GM12864 (cell line): ENCODE measurements around the gene TDRD9.

ENCODE experiments used
- DNase-seq: peaks from one replicate; pipeline ENCODE4 v3.0.0-alpha.2; 2011; ENCODE audit warnings: low read depth
- H3K4me3 ChIP-seq: 2 replicates; pipeline ENCODE4 v1.5.1; 2011; ENCODE audit warnings: mild to moderate bottlenecking, low read depth, low read length, control low read depth
- CTCF ChIP-seq: IDR thresholded peaks from 2 replicates; pipeline ENCODE4 v1.5.1; 2011; ENCODE audit warnings: low read depth, mild to moderate bottlenecking, moderate library complexity, low read length, control low read depth, inconsistent platforms; ENCODE audit errors: missing control alignments

TDRD9 gene

GRCh38 chr14:103892247-103892646 is 36.0 kb upstream of the TDRD9 start:
- no peak for DNase-seq
- no peak overlapping the region for H3K4me3 ChIP-seq
- no peak for TF ChIP-seq CTCF

GRCh38 chr14:103894034-103894722 is 34.1 kb upstream of the TDRD9 start:
- no peak for TF ChIP-seq CTCF
- no peak overlapping the region for H3K4me3 ChIP-seq
- DNase-seq = no peak

- no peak for DNase-seq
- TF ChIP-seq CTCF = no peak
- no peak overlapping the region for H3K4me3 ChIP-seq
Observed at GRCh38 chr14:103894723-103895059, 33.6 kb upstream of the TDRD9 start.

GRCh38 chr14:103896578-103896977 is 31.7 kb upstream of the TDRD9 start:
- no peak overlapping the region for H3K4me3 ChIP-seq
- TF ChIP-seq CTCF = no peak
- no peak for DNase-seq

GRCh38 chr14:103897075-103897947 is 30.9 kb upstream of the TDRD9 start:
- TF ChIP-seq CTCF = no peak
- no peak overlapping the region for H3K4me3 ChIP-seq
- no peak for DNase-seq

- no peak for TF ChIP-seq CTCF
- H3K4me3 ChIP-seq = no peak overlapping the region
- DNase-seq = no peak
Observed at GRCh38 chr14:103898204-103898603, 30.1 kb upstream of the TDRD9 start.

GRCh38 chr14:103898711-103899110 is 29.5 kb upstream of the TDRD9 start:
- no peak for TF ChIP-seq CTCF
- H3K4me3 ChIP-seq = no peak overlapping the region
- DNase-seq = no peak
